Measurements from ENCODE around the gene WNT9B.
A peak's percentile ranks its signal among the peaks of the same experiment; 100 is the strongest.

The WNT9B gene

DNA sequence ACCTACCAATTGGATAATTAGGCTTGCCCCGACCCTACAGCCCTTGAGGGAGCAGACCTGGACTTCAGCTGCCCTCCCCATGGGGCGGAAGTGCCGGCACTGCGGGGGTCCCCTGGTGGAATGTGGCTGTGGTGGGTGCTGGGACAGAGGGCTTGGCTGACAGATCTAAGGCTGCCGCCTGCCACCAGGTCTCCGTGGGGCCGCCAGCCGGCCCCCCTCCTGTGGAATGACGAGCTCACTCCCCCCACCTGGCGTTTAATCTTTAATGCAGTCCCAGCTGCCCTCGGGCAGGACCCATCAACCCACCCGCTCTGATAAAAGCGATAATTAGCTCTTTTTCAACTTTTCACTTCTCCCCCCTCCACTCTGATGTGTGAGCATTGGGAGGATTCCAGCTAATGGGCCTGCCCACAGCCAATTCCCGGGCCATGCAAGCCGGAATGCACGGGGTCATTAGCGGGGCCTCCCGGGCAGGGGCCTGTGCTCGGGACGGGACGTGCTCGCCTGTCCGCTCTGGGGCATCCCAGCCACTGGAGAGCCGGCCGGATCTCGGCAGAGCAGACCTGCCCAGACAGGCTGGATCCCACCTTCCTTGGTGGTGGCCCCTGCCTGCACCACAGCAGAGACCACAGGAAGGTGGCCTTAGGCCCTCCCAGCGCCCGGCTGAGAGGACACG, 43.2 kb downstream of the WNT9B start:
- Histone ChIP-seq H3K27me3 (ENCODE audit: insufficient read depth, poor library complexity, severe bottlenecking) (peaks cover 4% of the 10 kb centered on the region), H3K27ac (replicated peaks) (no peak overlapping the region)

DNA sequence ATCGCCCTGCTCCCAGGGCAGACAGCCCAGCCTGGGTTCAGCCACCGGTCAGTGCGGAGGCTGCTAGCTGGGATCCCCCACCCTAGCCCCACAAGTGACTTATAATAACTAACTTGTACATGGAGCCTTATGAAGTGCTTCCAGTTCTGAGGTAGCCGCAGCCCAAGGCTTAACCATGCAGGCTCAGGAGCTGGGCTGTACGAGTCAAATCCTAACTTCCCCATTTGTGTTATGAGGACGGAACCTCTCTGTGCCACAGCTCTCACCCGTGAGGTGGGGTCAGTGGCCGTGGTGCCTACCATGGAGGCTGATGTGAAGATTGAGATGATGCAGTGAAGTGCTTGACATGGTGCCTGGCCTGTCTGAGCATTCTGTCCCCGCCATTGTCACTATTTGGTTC, 43.8 kb downstream of the WNT9B start:
- peak in 1 of 2 experiments; percentile 46 for DNase-seq (ENCODE audit: low read depth in 1 of 2, low spot score in 1 of 2)
- peaks cover 4% of the 10 kb centered on the region for H3K27me3 ChIP-seq (ENCODE audit: insufficient read depth, poor library complexity, severe bottlenecking)

More for the DNA sequence above, 43.2 kb downstream of the WNT9B start:
- no peak overlapping the region for H3K4me3 ChIP-seq (replicated peaks; ENCODE audit: insufficient read depth, low read length)
- TF ChIP-seq POLR2AphosphoS5 (IDR thresholded peaks at IDR 0.05; ENCODE audit: low read depth) = no peak
- no peak for TF ChIP-seq GABPA (IDR thresholded peaks at IDR 0.05; ENCODE audit: low read depth)
- TF ChIP-seq, protein P1, sequence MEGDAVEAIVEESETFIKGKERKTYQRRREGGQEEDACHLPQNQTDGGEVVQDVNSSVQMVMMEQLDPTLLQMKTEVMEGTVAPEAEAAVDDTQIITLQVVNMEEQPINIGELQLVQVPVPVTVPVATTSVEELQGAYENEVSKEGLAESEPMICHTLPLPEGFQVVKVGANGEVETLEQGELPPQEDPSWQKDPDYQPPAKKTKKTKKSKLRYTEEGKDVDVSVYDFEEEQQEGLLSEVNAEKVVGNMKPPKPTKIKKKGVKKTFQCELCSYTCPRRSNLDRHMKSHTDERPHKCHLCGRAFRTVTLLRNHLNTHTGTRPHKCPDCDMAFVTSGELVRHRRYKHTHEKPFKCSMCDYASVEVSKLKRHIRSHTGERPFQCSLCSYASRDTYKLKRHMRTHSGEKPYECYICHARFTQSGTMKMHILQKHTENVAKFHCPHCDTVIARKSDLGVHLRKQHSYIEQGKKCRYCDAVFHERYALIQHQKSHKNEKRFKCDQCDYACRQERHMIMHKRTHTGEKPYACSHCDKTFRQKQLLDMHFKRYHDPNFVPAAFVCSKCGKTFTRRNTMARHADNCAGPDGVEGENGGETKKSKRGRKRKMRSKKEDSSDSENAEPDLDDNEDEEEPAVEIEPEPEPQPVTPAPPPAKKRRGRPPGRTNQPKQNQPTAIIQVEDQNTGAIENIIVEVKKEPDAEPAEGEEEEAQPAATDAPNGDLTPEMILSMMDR (IDR thresholded peaks at IDR 0.05; ENCODE audit: insufficient read depth, low read length) = no peak
- TF ChIP-seq, protein P2, sequence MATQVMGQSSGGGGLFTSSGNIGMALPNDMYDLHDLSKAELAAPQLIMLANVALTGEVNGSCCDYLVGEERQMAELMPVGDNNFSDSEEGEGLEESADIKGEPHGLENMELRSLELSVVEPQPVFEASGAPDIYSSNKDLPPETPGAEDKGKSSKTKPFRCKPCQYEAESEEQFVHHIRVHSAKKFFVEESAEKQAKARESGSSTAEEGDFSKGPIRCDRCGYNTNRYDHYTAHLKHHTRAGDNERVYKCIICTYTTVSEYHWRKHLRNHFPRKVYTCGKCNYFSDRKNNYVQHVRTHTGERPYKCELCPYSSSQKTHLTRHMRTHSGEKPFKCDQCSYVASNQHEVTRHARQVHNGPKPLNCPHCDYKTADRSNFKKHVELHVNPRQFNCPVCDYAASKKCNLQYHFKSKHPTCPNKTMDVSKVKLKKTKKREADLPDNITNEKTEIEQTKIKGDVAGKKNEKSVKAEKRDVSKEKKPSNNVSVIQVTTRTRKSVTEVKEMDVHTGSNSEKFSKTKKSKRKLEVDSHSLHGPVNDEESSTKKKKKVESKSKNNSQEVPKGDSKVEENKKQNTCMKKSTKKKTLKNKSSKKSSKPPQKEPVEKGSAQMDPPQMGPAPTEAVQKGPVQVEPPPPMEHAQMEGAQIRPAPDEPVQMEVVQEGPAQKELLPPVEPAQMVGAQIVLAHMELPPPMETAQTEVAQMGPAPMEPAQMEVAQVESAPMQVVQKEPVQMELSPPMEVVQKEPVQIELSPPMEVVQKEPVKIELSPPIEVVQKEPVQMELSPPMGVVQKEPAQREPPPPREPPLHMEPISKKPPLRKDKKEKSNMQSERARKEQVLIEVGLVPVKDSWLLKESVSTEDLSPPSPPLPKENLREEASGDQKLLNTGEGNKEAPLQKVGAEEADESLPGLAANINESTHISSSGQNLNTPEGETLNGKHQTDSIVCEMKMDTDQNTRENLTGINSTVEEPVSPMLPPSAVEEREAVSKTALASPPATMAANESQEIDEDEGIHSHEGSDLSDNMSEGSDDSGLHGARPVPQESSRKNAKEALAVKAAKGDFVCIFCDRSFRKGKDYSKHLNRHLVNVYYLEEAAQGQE (IDR thresholded peaks at IDR 0.05; ENCODE audit: insufficient replicate concordance, low read depth) = no peak
- TF ChIP-seq SPI1 (IDR thresholded peaks at IDR 0.05; ENCODE audit: borderline replicate concordance, low read depth) = no peak
- DNase-seq (ENCODE audit: low read depth in 1 of 2, low spot score in 1 of 2) = no peak

DNA sequence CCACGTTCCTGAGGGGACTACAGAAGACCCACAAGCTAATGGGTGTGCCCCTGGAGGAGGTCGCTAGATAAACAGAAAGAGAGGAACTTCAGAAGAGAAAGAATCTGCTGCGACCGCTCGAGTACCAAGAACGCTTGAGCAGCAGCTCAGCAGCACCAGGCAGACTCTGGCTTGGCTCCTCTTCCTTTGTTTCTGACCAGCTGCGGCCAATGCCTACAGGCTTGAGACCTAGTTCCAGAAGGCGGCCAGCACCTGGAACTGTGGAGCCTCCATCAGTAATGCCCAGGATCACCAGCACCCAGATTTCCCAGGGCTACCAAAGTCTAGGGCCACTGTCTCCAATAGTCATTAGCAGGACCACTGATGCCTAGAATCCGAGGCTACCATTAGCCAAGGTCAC, 45.6 kb downstream of the WNT9B start:
- Histone ChIP-seq H3K27me3 (ENCODE audit: insufficient read depth, poor library complexity, severe bottlenecking) (peaks cover 4% of the 10 kb centered on the region), H3K4me3 (replicated peaks; ENCODE audit: insufficient read depth, low read length) (no peak overlapping the region), H3K27ac (replicated peaks) (no peak overlapping the region)
- no peak for DNase-seq (ENCODE audit: low read depth in 1 of 2, low spot score in 1 of 2)
- TF ChIP-seq SPI1 (IDR thresholded peaks at IDR 0.05; ENCODE audit: borderline replicate concordance, low read depth) (no peak), POLR2AphosphoS5 (IDR thresholded peaks at IDR 0.05; ENCODE audit: low read depth) (no peak), GABPA (IDR thresholded peaks at IDR 0.05; ENCODE audit: low read depth) (no peak)
- TF ChIP-seq, protein P1 (IDR thresholded peaks at IDR 0.05; ENCODE audit: insufficient read depth, low read length) = no peak
- TF ChIP-seq, protein P2 (IDR thresholded peaks at IDR 0.05; ENCODE audit: insufficient replicate concordance, low read depth) = no peak

More for the DNA sequence above, 43.8 kb downstream of the WNT9B start:
- H3K4me3 ChIP-seq (replicated peaks; ENCODE audit: insufficient read depth, low read length) = no peak overlapping the region
- TF ChIP-seq, protein P2 (IDR thresholded peaks at IDR 0.05; ENCODE audit: insufficient replicate concordance, low read depth) = no peak
- peak; percentile 50; the same call in 1 of the 2 replicates for TF ChIP-seq SPI1 (IDR thresholded peaks at IDR 0.05; ENCODE audit: borderline replicate concordance, low read depth)
- H3K27ac ChIP-seq (replicated peaks) = no peak overlapping the region

Data from HL-60 (cell line).